Neural progenitor cell (in vitro differentiated cells): ENCODE data around the gene STX2.

Source experiments
- EZH2phosphoT487 ChIP-seq: fragments of 200-600 bp; sonication (generic); IDR thresholded peaks from 2 replicates; pipeline ENCODE4 v1.6.1; 2017; ENCODE audit warnings: antibody characterized with exemption
- TF ChIP-seq, protein P1 (sequence below): fragments of 200-600 bp; sonication (generic); IDR thresholded peaks from 2 replicates; pipeline ENCODE4 v1.5.1; 2017; ENCODE audit warnings: antibody characterized with exemption, mild to moderate bottlenecking

DNA sequence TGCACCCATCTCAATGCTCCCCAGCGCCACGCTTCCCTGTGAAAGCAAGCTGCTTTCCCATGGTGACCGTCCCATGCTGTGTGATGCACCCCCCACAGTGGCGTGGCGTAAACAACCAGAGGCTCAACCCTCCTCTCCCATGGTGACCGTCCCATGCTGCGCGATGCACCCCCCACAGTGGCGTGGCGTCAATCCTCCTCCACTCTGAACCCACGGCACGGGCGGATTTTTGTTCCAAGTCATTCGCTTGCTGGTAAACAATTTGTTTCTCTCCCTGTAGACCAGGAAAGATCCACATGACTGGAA lies 8.9 kb downstream of the STX2 start:
- TF ChIP-seq, protein P1, sequence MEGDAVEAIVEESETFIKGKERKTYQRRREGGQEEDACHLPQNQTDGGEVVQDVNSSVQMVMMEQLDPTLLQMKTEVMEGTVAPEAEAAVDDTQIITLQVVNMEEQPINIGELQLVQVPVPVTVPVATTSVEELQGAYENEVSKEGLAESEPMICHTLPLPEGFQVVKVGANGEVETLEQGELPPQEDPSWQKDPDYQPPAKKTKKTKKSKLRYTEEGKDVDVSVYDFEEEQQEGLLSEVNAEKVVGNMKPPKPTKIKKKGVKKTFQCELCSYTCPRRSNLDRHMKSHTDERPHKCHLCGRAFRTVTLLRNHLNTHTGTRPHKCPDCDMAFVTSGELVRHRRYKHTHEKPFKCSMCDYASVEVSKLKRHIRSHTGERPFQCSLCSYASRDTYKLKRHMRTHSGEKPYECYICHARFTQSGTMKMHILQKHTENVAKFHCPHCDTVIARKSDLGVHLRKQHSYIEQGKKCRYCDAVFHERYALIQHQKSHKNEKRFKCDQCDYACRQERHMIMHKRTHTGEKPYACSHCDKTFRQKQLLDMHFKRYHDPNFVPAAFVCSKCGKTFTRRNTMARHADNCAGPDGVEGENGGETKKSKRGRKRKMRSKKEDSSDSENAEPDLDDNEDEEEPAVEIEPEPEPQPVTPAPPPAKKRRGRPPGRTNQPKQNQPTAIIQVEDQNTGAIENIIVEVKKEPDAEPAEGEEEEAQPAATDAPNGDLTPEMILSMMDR = no peak
- TF ChIP-seq EZH2phosphoT487 = no peak
